GM21526 (cell line): ENCODE data around the gene TLE3.

ENCODE experiments used
- ATAC-seq: cut with Tn5 transposase; IDR thresholded peaks from one replicate; pipeline ENCODE4 v1.9.1; 2021; ENCODE audit warnings: moderate library complexity; ENCODE audit not compliant: unreplicated experiment, low FRiP score

The TLE3 gene

GRCh38 chr15:70017025-70017424, 80.7 kb downstream of the TLE3 start:
- no peak for ATAC-seq

GRCh38 chr15:70016511-70016994, 81.2 kb downstream of the TLE3 start:
- no peak for ATAC-seq

GRCh38 chr15:70014860-70015490, 82.7 kb downstream of the TLE3 start:
- ATAC-seq = peak; percentile 69

GRCh38 chr15:70014331-70014730, 83.4 kb downstream of the TLE3 start:
- no peak for ATAC-seq

GRCh38 chr15:70013656-70014313, 83.9 kb downstream of the TLE3 start:
- no peak for ATAC-seq

GRCh38 chr15:70012895-70013294, 84.8 kb downstream of the TLE3 start:
- no peak for ATAC-seq

- ATAC-seq = no peak
These were observed 88.9 kb downstream of the TLE3 start for GRCh38 chr15:70008697-70009290.

- ATAC-seq = no peak
These were observed 91.2 kb downstream of the TLE3 start for GRCh38 chr15:70006259-70007147.

- ATAC-seq = no peak
These were observed 92.9 kb downstream of the TLE3 start for GRCh38 chr15:70004826-70005225.

GRCh38 chr15:70002897-70003296, 94.8 kb downstream of the TLE3 start:
- no peak for ATAC-seq

- ATAC-seq = no peak
These were observed 95.9 kb downstream of the TLE3 start for GRCh38 chr15:70001859-70002258.

GRCh38 chr15:69999392-70000085, 98.2 kb downstream of the TLE3 start:
- ATAC-seq = no peak

GRCh38 chr15:69998541-69999391, 99.0 kb downstream of the TLE3 start:
- no peak for ATAC-seq

- ATAC-seq = no peak
These were observed 99.9 kb downstream of the TLE3 start for GRCh38 chr15:69997813-69998212.
